NCI-H2227 (cell line): ENCODE data around the gene ZNF426.

Source experiments
- DNase-seq: peaks from one replicate; lab custom pipeline; 2025; ENCODE audit not compliant: unreplicated experiment; lab: John Stamatoyannopoulos, UW

Gene ZNF426

GRCh38 chr19:9498183-9498902 is 40.1 kb downstream of the ZNF426 start, which contains the start of gene ZNF560:
ZNF560 (minus strand) TSS chr19:9498616; CDS start chr19:9475313, 23,303 bp downstream.
- no peak for DNase-seq

GRCh38 chr19:9494096-9494495 is 44.3 kb downstream of the ZNF426 start:
- DNase-seq: no peak

- DNase-seq: no peak
These were observed 51.4 kb downstream of the ZNF426 start for GRCh38 chr19:9487016-9487415.

- no peak for DNase-seq
These were observed 53.3 kb downstream of the ZNF426 start for GRCh38 chr19:9485140-9485539.

GRCh38 chr19:9474975-9475374 is 63.5 kb downstream of the ZNF426 start:
- no peak for DNase-seq
